Activated CD4-positive, CD25-positive, alpha-beta regulatory T cell treated with anti-CD3 and anti-CD28 coated beads, Interleukin-2, amount 50 U/mL, for 16 hours (primary cell): ENCODE measurements around the gene H6PD.

ENCODE experiments used
- DNase-seq: peaks from one replicate; pipeline ENCODE4 v3.0.0-alpha.2; 2020; ENCODE audit warnings: low read depth, low spot score

Gene H6PD

GRCh38 chr1:9234223-9235095 is at the start of gene H6PD:
H6PD (plus strand) TSS chr1:9234774; CDS start chr1:9244935, 10,161 bp downstream.
- peak; percentile 38 for DNase-seq

- no peak for DNase-seq
Observed at GRCh38 chr1:9186082-9186859, 48.3 kb upstream of the H6PD start.

- no peak for DNase-seq
Observed at GRCh38 chr1:9187004-9187403, 47.6 kb upstream of the H6PD start.

- DNase-seq: no peak
Observed at GRCh38 chr1:9190234-9190633, 44.3 kb upstream of the H6PD start.

- DNase-seq: no peak
Observed at GRCh38 chr1:9191231-9191630, 43.3 kb upstream of the H6PD start.

GRCh38 chr1:9192578-9193232 is 41.9 kb upstream of the H6PD start:
- no peak for DNase-seq

- no peak for DNase-seq
Observed at GRCh38 chr1:9193233-9193625, 41.3 kb upstream of the H6PD start.

GRCh38 chr1:9194024-9194423 is 40.5 kb upstream of the H6PD start:
- DNase-seq: no peak

GRCh38 chr1:9195651-9196050 is 38.9 kb upstream of the H6PD start:
- no peak for DNase-seq

GRCh38 chr1:9196129-9197040 is 38.2 kb upstream of the H6PD start:
- peak; percentile 12 for DNase-seq

GRCh38 chr1:9197186-9198099 is 37.1 kb upstream of the H6PD start:
- DNase-seq: no peak

- no peak for DNase-seq
Observed at GRCh38 chr1:9198538-9199361, 35.8 kb upstream of the H6PD start.

GRCh38 chr1:9200441-9200840 is 34.1 kb upstream of the H6PD start:
- DNase-seq: no peak

- no peak for DNase-seq
Observed at GRCh38 chr1:9201401-9202239, 33.0 kb upstream of the H6PD start.

- no peak for DNase-seq
Observed at GRCh38 chr1:9202240-9202870, 32.2 kb upstream of the H6PD start.

- DNase-seq: no peak
Observed at GRCh38 chr1:9203511-9203982, 31.0 kb upstream of the H6PD start.

GRCh38 chr1:9204156-9204720 is 30.3 kb upstream of the H6PD start:
- no peak for DNase-seq
